Activated CD8-positive, alpha-beta T cell treated with anti-CD3 and anti-CD28 coated beads for 36 hours (primary cell): ENCODE measurements around the gene AHRR. TPM values are rescaled to one million over a fixed set of nuclear protein-coding genes. Genes with fewer than 3 reads are reported as not detected.

Source experiments
- ATAC-seq: fragments of 200-7000 bp; cut with Tn5 transposase; one replicate; pipeline ENCODE4 v1.10.0; 2021; ENCODE audit warnings: mild to moderate bottlenecking, moderate library complexity
- CTCF ChIA-PET: fragments of 350-600 bp; sonication (Branson Sonifier 250); formaldehyde crosslinking; loops from one replicate; lab custom pipeline; 2021; ENCODE audit warnings: antibody characterized with exemption; lab: Charles Lee
- POLR2A ChIA-PET: fragments of 350-600 bp; sonication (Branson Sonifier 250); formaldehyde crosslinking; loops from one replicate; lab custom pipeline; 2021; ENCODE audit warnings: antibody characterized with exemption; lab: Charles Lee
- DNase-seq: peaks from one replicate; pipeline ENCODE4 v3.0.0-alpha.2; 2020
- H3K27ac Mint-ChIP-seq: one replicate; pipeline ENCODE4 v1.8.0; 2021; ENCODE audit warnings: mild to moderate bottlenecking, mixed read lengths
- H3K27me3 Mint-ChIP-seq: one replicate; pipeline ENCODE4 v1.8.0; 2021; ENCODE audit warnings: mixed read lengths
- H3K36me3 Mint-ChIP-seq: one replicate; pipeline ENCODE4 v1.8.0; 2021; ENCODE audit warnings: low read depth, mixed read lengths
- H3K4me1 Mint-ChIP-seq: one replicate; pipeline ENCODE4 v1.8.0; 2021; ENCODE audit warnings: low read depth, mixed read lengths
- H3K4me3 Mint-ChIP-seq: one replicate; pipeline ENCODE4 v1.8.0; 2021; ENCODE audit warnings: mild to moderate bottlenecking, moderate library complexity, mixed read lengths
- H3K9me3 Mint-ChIP-seq: one replicate; pipeline ENCODE4 v1.8.0; 2021; ENCODE audit warnings: mixed read lengths
- CTCF ChIP-seq: fragments of 200-600 bp; IDR thresholded peaks from one replicate; pipeline ENCODE4 v1.8.0; 2022; ENCODE audit warnings: antibody characterized with exemption, mild to moderate bottlenecking
- intact Hi-C: fragments of 100-400 bp; cut with micrococcal nuclease; formaldehyde crosslinking; loops from one replicate; pipeline ENCODE4 v1.10.0; 2022
- total RNA-seq, 2 experiments: library from RNA; stranded (reverse); gene quantifications; one replicate each; pipeline ENCODE4 v1.2.3, GENCODE V29; 2021

AHRR gene
- total RNA-seq, 2 experiments from 2014 or later: 26.3 to 27.9 TPM

DNA sequence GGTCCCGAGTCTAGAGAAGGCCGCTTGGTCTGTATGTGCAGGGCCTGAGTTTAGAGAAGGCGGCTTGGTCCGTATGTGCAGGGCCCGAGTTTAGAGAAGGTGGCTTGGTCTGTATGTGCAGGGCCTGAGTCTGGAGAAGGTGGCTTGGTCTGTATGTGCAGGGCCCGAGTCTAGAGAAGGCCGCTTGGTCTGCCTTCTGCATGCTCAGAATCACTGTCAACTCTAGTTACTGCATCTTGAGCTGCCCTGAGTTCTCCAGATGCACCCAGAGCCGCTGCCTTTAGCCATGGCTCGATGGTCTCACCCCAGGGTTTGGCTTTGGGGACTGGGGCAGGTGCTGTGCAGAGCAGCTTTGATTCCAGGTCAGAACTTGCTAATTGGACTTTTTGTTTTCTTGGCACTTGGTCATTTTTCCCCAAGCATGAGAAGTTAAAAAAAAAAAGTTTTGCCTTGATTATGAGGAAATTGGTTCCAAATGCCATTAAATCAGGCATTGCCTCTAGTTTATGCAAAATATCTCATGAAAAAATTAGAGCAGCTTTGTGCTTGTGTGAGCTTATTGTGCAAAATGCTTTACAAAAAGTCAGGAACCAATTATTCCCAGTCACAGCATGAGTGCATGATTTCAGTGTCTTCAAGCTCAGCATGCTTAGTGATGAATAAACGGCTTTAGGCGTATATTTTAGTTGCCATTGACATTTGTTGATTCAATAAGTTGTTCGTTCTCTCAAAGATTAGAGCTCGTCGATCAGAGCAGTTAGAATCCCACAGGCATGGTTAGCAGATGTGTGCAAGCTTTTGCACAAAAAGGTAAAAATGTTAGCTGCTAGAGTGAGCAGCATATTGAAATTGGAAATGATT lies 96.0 kb downstream of the AHRR start:
- H3K4me1 Mint-ChIP-seq: peaks cover 4% of the 10 kb centered on the region
- no peak overlapping the region for H3K4me3 Mint-ChIP-seq
- H3K36me3 Mint-ChIP-seq: peaks cover 14% of the 10 kb centered on the region
- no peak overlapping the region for H3K27ac Mint-ChIP-seq
- CTCF ChIA-PET: interaction anchor here (1.0 kb wide), 1 partner anchor 14 kb away, joined by 3 read pairs; no protein-coding TSS in a partner anchor
- POLR2A ChIA-PET: interaction anchor here (1.0 kb wide), 1 partner anchor 39 kb away, joined by 3 read pairs; no protein-coding TSS in a partner anchor
- ATAC-seq (no peak), DNase-seq (no peak)
- intact Hi-C loops: no loop called here
- H3K27me3 Mint-ChIP-seq: no peaks in the 10 kb centered on the region
- TF ChIP-seq CTCF: no peak
- no peaks in the 10 kb centered on the region for H3K9me3 Mint-ChIP-seq

- Mint-ChIP-seq H3K4me3 (no peak overlapping the region), H3K36me3 (peaks cover 13% of the 10 kb centered on the region), H3K9me3 (no peaks in the 10 kb centered on the region), H3K27ac (no peak overlapping the region), H3K27me3 (no peaks in the 10 kb centered on the region), H3K4me1 (peaks cover 10% of the 10 kb centered on the region)
- CTCF ChIA-PET: no interaction called here
- ATAC-seq (no peak), DNase-seq (no peak)
- POLR2A ChIA-PET: interaction anchor here (0.6 to 0.9 kb wide), 2 partner anchors 51 to 72 kb away, joined by 3 read pairs; no protein-coding TSS in a partner anchor
- TF ChIP-seq CTCF: no peak
- intact Hi-C loops: no loop called here
Observed at GRCh38 chr5:418162-419121, 96.9 kb downstream of the AHRR start.

DNA sequence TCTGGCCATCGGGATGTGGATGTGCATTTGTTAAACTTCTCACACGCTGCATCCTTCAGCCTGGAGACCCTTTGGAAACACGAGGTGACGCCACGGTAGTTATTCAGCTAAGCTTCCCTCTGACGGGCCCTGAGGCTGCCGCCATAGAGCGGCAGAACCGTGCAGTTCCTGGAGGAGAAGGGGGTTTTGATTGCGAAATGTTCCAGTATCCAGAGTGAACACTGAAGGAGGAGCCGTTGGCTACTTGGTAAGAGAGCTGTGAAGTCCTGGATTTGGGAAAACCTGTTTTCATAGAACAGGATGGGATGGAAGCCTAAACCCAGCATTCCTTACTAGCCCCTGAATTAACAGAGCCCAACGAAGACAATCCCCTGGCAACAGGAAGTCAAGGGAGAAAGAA lies 98.5 kb downstream of the AHRR start:
- Mint-ChIP-seq H3K9me3 (no peaks in the 10 kb centered on the region), H3K27ac (no peak overlapping the region), H3K36me3 (peaks cover 12% of the 10 kb centered on the region), H3K4me1 (peaks cover 17% of the 10 kb centered on the region), H3K4me3 (no peak overlapping the region), H3K27me3 (no peaks in the 10 kb centered on the region)
- CTCF ChIA-PET: no interaction called here
- no peak for TF ChIP-seq CTCF
- POLR2A ChIA-PET: no interaction called here
- ATAC-seq (no peak), DNase-seq (no peak)
- intact Hi-C loops: no loop called here

DNA sequence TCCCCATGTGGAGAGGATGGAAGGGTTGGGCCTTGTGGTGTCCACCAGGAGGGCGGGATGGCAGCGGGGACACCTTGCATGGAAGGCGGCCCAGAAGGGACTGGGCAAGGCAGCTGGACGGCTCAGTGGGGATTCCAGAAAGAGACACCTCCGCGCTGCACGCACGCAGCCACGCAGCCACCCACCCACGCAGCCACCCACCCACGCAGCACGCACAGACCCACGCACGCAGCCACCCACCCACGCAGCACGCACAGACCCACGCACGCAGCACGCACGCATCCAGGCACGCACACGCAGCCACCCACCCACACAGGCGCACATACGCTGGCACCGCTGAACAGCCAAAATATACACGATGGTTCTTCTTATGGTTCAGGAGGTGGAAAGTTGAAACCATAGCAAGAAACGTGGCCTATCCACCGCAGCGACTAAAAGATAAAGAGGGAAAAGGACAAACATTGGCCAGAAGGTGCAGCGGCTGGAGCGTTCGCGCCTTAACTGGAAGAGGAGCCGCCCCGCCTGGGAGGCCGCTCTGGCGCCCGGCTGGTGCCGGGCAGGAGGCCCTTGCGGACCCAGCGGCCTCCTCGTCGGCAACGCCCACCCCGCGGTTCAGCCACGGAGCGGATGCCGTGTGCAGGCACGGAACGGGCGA lies 99.2 kb downstream of the AHRR start:
- Mint-ChIP-seq H3K4me3 (no peak overlapping the region), H3K27me3 (no peaks in the 10 kb centered on the region), H3K4me1 (peaks cover 20% of the 10 kb centered on the region), H3K27ac (no peak overlapping the region), H3K9me3 (no peaks in the 10 kb centered on the region), H3K36me3 (peaks cover 12% of the 10 kb centered on the region)
- no peak for TF ChIP-seq CTCF
- ATAC-seq (no peak), DNase-seq (no peak)
- CTCF ChIA-PET: no interaction called here
- intact Hi-C loops: no loop called here
- POLR2A ChIA-PET: no interaction called here
